Upper lobe of left lung (tissue), 6 donors: ENCODE results near the gene DNAJC10. TPM values are rescaled to one million over a fixed set of nuclear protein-coding genes. Genes with fewer than 3 reads are reported as not detected.

Experiments
- ATAC-seq, 2 donors: fragments of 200-7000 bp; cut with Tn5 transposase; one replicate each; pipeline ENCODE4 v1.9.1; 2022; ENCODE audit warnings: mild to moderate bottlenecking in 2 of 2, moderate library complexity in 2 of 2; ENCODE audit not compliant: low FRiP score in 2 of 2
- DNase-seq, 2 donors: peaks; one replicate each; pipeline ENCODE4 v3.0.0-alpha.2; 2019 to 2020
- H3K27ac ChIP-seq, 4 donors: fragments of 200-600 bp; sonication (generic); one replicate each; pipeline ENCODE4 v1.5.1; 2016 to 2019
- H3K27me3 ChIP-seq, 4 donors: fragments of 200-600 bp; sonication (generic); one replicate each; pipeline ENCODE4 v1.5.1; 2017 to 2019
- H3K36me3 ChIP-seq, 4 donors: fragments of 200-600 bp; sonication (generic); one replicate each; pipeline ENCODE4 v1.5.1; 2016 to 2019
- H3K4me1 ChIP-seq, 4 donors: fragments of 200-600 bp; sonication (generic); one replicate each; pipeline ENCODE4 v1.5.1; 2018 to 2019
- H3K4me3 ChIP-seq, 4 donors: fragments of 200-600 bp; sonication (generic); one replicate each; pipeline ENCODE4 v1.5.1; 2017 to 2019; ENCODE audit warnings: mild to moderate bottlenecking in 2 of 4, moderate library complexity in 1 of 4
- H3K9me3 ChIP-seq, 4 donors: fragments of 200-600 bp; sonication (generic); one replicate each; pipeline ENCODE4 v1.5.1; 2018 to 2019
- CTCF ChIP-seq, 6 experiments: fragments of 450-650 bp in 4 of 6; fragments of 200-600 bp in 2 of 6; sonication (generic) in 2 of 6; IDR thresholded peaks; one replicate each; pipeline ENCODE4 v1.5.1; 2016 to 2019; ENCODE audit warnings: antibody characterized with exemption in 6 of 6
- EP300 ChIP-seq, 4 donors: sonication (generic); formaldehyde crosslinking; IDR thresholded peaks; one replicate each; pipeline ENCODE4 v1.5.1; 2017; ENCODE audit warnings: antibody characterized with exemption in 4 of 4, control low read depth in 2 of 4
- POLR2A ChIP-seq, 4 donors: fragments of 450-650 bp; IDR thresholded peaks; one replicate each; pipeline ENCODE4 v1.5.1; 2016 to 2017; ENCODE audit warnings: antibody characterized with exemption in 4 of 4, mild to moderate bottlenecking in 2 of 4
- POLR2AphosphoS5 ChIP-seq, 2 donors: sonication (generic); formaldehyde crosslinking; IDR thresholded peaks; one replicate each; pipeline ENCODE4 v1.5.1; 2017; ENCODE audit warnings: antibody characterized with exemption in 2 of 2
- WGBS, 2 donors: methylation state at CpG; one replicate each; pipeline ENCODE4 v1.1.5; 2017 to 2018; 5-methylcytosine and 5-hydroxymethylcytosine counted together
- total RNA-seq, 6 donors: library from RNA; depleted of rRNA in 4 of 6; stranded (reverse); fragments of >200 nt in 4 of 6; gene quantifications; one replicate each; pipeline versions ENCODE4 v1.1.0 to v1.2.1, GENCODE V29; 2016 to 2021
- donor health status: DM: no; HTN: no; CAD: no; lungs with moderate emphysema.
- donor health status: DM: no; HTN: yes; CAD: no; lungs with severe emphysema.

The DNAJC10 gene
- total RNA-seq, 6 donors from 2014 or later, result 13.7 to 94.6 (median 57.9) TPM

GRCh38 chr2:182694189-182694588, 21.9 kb upstream of the DNAJC10 start:
- H3K4me1 ChIP-seq, result no peaks in the 10 kb centered on the region
- TF ChIP-seq EP300 (IDR thresholded peaks at IDR 0.05) (no peak), POLR2AphosphoS5 (IDR thresholded peaks at IDR 0.05) (no peak), CTCF (IDR thresholded peaks at IDR 0.05) (no peak)
- H3K27ac ChIP-seq, result no peak overlapping the region
- 96 to 100% methylated on average over 4 of the region's 4 CpGs for WGBS, 2 donors
- ATAC-seq (no peak), DNase-seq (no peak)
- no peaks in the 10 kb centered on the region for H3K9me3 ChIP-seq
- no peak overlapping the region for H3K4me3 ChIP-seq
- H3K36me3 ChIP-seq, result no peaks in the 10 kb centered on the region
- no peaks in the 10 kb centered on the region for H3K27me3 ChIP-seq

GRCh38 chr2:182695776-182696175, 20.3 kb upstream of the DNAJC10 start:
- DNase-seq, result no peak
- no peaks in the 10 kb centered on the region for H3K4me1 ChIP-seq
- H3K27ac ChIP-seq, result no peak overlapping the region
- H3K9me3 ChIP-seq, result no peaks in the 10 kb centered on the region
- H3K27me3 ChIP-seq, result no peaks in the 10 kb centered on the region
- ATAC-seq, result no peak
- no peak overlapping the region for H3K4me3 ChIP-seq
- no peak for TF ChIP-seq EP300 (IDR thresholded peaks at IDR 0.05)
- no peak for TF ChIP-seq POLR2AphosphoS5 (IDR thresholded peaks at IDR 0.05)
- no peak for TF ChIP-seq POLR2A (IDR thresholded peaks at IDR 0.05)
- no peak for TF ChIP-seq CTCF (IDR thresholded peaks at IDR 0.05)
- 81 to 94% methylated on average over 2 of the region's 2 CpGs for WGBS, 2 donors
- no peaks in the 10 kb centered on the region for H3K36me3 ChIP-seq

- no peaks in the 10 kb centered on the region for H3K36me3 ChIP-seq
- H3K4me1 ChIP-seq, result no peaks in the 10 kb centered on the region
- DNase-seq (no peak), ATAC-seq (no peak)
- H3K4me3 ChIP-seq, result no peak overlapping the region
- WGBS, 2 donors, result 66 to 72% methylated on average over 3 of the region's 3 CpGs
- TF ChIP-seq EP300 (IDR thresholded peaks at IDR 0.05), result no peak
- TF ChIP-seq POLR2AphosphoS5 (IDR thresholded peaks at IDR 0.05), result no peak
- no peak for TF ChIP-seq POLR2A (IDR thresholded peaks at IDR 0.05)
- TF ChIP-seq CTCF (IDR thresholded peaks at IDR 0.05), result no peak
- no peaks in the 10 kb centered on the region for H3K27me3 ChIP-seq
- no peak overlapping the region for H3K27ac ChIP-seq
- H3K9me3 ChIP-seq, result no peaks in the 10 kb centered on the region
Observed at GRCh38 chr2:182698671-182699070, 17.4 kb upstream of the DNAJC10 start.

- no peaks in the 10 kb centered on the region for H3K27me3 ChIP-seq
- H3K36me3 ChIP-seq, result no peaks in the 10 kb centered on the region
- no peak overlapping the region for H3K27ac ChIP-seq
- 58 to 63% methylated on average over 1 of the region's 1 CpG for WGBS, 2 donors
- no peak overlapping the region for H3K4me3 ChIP-seq
- H3K9me3 ChIP-seq, result no peaks in the 10 kb centered on the region
- H3K4me1 ChIP-seq, result no peaks in the 10 kb centered on the region
- no peak for ATAC-seq
- no peak for TF ChIP-seq POLR2A (IDR thresholded peaks at IDR 0.05)
- no peak for DNase-seq
Observed at GRCh38 chr2:182705761-182706160, 10.3 kb upstream of the DNAJC10 start.

GRCh38 chr2:182706751-182707150, 9.3 kb upstream of the DNAJC10 start:
- no peak overlapping the region for H3K4me3 ChIP-seq
- no peaks in the 10 kb centered on the region for H3K27me3 ChIP-seq
- H3K4me1 ChIP-seq, result no peaks in the 10 kb centered on the region
- H3K9me3 ChIP-seq, result no peaks in the 10 kb centered on the region
- H3K27ac ChIP-seq, result no peak overlapping the region
- ATAC-seq, result no peak
- WGBS, 2 donors, result 89 to 94% methylated on average over 2 of the region's 2 CpGs
- DNase-seq, result no peak
- no peaks in the 10 kb centered on the region for H3K36me3 ChIP-seq
- TF ChIP-seq EP300 (IDR thresholded peaks at IDR 0.05) (no peak), POLR2A (IDR thresholded peaks at IDR 0.05) (no peak), CTCF (IDR thresholded peaks at IDR 0.05) (no peak), POLR2AphosphoS5 (IDR thresholded peaks at IDR 0.05) (no peak)
